Activated T-cell treated with anti-CD3 and anti-CD28 coated beads for 1 hour (primary cell): ENCODE data around the gene ACVRL1.

Experiments
- DNase-seq: peaks from one replicate; pipeline ENCODE4 v3.0.0-alpha.2; 2020; ENCODE audit warnings: low read depth

The ACVRL1 gene

DNA sequence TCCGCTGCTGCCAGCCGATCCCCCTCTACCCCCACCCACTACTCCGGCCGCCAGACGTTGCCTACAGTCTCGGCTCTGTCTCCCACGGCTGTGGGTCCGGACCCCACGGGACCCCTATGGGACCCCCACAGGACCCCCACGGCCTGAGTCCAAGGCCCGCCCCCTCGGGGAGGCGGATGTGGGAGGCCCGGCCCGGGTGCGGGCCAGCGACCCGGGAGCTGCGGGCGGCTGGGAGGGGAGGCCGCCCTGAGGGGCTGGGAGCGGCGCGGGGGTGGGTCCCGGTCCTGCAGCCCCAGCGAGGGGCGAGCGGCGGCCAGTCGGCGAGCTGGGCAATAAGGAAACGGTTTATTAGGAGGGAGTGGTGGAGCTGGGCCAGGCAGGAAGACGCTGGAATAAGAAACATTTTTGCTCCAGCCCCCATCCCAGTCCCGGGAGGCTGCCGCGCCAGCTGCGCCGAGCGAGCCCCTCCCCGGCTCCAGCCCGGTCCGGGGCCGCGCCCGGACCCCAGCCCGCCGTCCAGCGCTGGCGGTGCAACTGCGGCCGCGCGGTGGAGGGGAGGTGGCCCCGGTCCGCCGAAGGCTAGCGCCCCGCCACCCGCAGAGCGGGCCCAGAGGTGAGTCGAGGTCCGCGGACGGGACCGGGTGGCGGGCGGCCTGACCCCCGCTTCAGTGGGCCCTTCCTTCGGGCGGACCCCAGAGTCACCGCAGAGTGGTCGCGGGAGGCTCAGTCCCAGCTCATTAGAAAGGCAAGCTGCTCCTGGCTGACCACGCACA is at the start of gene ACVRL1:
TSS of gene ACVRL1 (plus strand) at position 422 of the 773 bp plus-strand sequence. CDS start 4,971 bp downstream, outside the sequence.
- no peak for DNase-seq

DNA sequence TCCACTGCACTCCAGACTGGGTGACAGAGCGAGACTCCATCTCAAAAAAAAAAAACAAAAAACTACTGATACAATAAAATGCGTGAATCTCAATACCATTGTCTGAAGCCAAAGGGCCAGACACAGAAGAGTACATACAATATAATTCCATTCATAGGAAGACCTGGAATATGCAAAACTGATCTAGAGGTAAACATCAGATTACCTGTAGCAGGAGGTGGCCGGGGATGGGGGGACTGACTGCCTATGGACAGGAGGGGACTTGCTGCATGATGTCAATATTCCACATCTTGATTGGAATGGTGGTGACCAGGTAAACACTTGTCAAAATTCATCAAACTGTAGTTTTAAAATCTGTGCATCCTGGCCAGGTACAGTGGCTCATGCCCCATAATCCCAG is 46.3 kb upstream of the ACVRL1 start:
- no peak for DNase-seq

DNA sequence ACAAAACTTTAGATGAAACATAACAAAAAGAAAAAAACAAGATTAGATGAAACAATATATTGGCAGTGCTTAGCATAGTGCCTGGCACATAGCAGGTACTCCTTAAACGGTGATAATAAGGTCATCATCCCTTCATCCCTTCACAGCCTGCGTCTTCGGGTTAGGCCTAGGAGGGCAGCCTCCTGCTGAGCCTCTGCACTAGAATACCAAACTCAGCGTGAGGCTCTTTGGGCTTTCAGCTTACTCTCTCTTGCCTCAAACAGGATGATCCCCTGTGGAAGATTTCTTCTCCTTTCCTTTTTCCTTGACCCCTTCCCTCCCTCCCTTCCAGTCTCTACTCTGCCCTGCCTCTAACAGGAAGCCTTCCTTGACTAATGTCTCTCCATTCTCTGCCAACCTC is 44.4 kb upstream of the ACVRL1 start:
- DNase-seq: no peak

DNA sequence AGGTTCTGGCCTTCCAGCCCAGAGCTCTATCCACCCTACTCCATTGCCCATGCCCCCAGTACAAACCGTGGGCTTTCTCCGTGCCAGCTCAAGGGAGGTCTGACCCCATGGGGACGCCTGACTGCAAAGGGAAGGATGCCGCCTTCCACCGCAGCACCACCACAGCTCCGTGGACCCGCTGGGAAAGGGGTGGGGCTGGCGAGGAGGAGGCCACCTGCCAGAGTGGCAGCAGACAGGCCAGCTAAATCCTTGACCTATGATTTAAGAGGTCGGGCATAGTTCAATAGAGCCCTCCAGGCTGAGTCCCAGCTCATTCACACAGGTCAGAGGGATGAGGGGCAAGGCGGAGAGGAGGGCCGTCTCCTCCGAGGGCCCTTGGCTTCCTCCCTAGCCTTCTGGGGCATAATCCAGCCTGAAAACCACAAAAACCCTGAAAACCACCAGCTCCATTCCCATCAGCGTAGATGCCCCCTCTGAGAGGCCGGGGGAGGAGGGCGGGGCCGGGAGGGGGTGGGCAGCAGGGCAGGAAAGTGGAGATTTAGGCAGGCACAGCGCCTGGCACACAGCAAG is 43.9 kb upstream of the ACVRL1 start:
- no peak for DNase-seq

DNA sequence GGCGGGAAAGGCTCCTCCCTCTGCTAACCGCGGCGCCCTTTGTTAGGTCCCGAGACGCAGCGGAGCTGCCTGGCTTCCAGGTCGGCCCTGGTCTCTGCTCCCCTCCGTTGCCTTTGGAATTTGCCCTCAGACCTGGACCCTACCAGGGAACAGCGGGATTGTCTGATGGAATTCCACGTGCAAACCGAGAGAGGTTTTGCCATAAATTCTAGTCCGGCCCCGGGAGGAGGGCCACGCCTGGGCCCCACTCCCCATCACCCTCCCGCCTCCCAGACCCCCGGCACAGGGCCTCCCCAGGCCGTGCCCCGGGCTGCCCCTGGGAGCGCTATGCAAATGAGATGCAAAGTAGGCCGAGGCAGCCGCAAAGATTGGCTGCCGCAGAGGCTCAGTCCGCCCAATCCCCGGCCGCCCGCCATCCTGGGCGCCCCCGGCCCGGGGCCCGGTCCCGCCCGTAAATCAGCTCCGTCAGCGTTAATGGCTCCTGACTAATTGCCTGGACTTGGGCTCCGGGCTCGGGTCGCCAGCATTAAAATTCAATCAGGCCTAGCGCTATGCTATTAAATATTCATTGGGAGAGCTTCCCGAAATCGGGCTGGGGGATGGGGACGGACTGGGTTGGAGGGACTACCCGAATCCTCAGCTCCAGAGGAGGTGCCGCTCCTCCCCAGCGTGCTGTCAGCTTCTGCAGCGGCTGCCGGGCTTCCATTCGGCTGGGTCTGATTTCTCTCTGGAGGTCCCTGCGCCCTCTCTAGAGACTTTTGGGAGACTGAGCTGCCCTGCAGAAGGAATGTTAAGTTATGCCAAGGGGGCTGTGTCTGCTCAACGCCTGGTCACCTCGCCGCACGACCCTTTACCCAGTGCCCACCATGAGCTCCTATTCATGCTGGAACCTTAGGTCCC is 43.1 kb upstream of the ACVRL1 start:
- no peak for DNase-seq

DNA sequence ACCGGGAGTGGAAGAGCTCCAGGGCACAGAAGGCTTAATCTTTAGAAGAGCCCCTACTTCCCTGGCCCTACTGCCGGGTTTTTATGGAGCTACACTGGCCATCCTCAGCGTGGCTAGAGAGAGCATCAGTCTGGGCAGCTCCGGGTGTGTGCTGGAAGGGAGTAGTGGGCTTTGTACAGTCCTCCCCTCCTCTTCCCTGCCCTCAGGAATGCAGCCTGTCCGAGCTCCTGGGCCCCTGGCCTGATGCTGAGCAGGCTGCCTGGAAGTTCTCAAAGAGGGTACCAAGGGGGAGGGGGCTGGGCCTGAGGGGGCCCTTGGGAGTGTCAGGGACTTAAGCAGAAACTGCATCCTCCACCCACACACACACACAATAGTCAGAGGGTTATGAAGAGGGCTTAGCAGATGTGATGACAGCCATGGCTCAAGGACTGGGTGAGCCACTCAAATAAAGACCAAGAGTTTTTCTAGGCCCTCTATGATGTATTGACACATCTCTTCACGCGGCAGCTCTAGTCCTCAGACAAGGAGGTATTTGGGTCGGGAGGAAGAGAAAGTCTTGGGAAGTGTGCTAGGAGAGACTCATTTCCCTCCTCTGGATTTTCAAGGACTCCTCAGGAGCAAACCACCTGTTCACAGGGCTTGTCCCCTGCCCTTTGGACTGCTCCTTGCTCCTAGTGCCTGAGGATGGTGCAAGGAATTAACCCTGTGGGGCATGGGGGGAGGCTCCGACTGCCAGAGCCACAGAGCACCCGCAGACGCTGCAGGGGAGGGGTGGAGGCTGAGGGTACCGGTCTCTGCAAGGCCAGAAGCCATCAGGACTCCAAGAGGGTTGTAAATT is 42.3 kb upstream of the ACVRL1 start:
- no peak for DNase-seq

DNA sequence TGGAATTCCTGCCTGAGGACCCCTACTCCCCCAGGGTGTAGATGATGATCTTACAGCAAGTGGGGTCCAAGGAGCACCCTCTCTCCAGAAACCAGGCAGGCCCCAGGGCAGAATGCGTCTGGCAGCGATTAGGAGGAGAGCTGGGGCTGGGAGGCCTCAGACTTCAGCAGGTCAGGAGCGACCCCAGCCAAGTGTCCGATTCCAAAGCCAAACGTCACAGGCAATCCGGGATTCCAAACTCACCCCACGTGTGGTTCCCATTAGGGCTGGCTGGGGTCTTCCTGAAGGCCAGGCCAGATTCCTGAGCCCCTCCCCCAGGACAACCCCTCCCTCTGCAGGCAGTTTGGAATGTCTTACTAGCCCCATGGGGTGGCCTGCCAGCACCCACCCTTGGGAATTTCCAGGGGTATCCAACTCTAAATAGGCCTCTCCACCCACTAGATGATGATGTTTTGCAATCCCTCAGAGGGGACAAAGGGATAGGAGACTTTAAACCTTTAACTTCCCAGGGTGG is 41.5 kb upstream of the ACVRL1 start:
- no peak for DNase-seq

DNA sequence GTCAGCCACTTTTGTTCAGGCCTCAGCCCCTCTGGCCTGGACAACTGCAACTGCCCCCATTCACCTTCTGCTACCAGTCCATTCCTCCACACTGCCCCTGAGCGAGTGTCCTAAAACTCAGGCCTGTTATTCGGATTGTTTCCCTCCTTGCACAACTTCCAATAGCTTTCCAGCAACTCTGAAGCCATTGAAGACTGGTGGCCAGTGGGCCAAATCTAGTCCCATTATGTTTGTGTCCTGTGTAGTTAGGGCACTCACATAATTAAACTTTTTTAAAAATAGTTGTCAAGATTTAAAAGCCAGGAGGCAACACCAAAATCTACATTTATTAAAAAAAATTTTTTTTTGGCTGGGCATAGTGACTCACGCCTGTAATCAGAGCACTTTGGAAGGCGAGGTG is 41.0 kb upstream of the ACVRL1 start:
- DNase-seq: no peak

DNA sequence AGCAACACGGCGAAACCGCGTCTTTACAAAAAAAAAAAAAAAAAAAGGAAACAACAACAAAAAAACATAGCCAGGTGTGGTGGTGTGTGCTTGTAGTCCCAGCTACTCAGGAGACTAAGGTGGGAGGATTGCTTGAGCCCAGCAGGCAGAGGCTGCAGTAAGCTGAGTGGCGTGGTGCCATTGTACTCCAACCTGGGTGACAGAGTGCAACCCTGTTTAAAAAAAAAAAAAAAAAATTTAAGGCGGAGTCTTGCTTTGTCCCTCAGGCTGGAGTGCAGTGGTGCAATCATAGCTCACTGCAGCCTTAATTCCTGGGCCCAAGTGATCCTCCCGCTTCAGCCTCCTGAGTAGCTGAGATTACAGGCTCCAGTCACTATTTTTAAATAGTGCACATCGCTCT is 40.5 kb upstream of the ACVRL1 start:
- DNase-seq: no peak

DNA sequence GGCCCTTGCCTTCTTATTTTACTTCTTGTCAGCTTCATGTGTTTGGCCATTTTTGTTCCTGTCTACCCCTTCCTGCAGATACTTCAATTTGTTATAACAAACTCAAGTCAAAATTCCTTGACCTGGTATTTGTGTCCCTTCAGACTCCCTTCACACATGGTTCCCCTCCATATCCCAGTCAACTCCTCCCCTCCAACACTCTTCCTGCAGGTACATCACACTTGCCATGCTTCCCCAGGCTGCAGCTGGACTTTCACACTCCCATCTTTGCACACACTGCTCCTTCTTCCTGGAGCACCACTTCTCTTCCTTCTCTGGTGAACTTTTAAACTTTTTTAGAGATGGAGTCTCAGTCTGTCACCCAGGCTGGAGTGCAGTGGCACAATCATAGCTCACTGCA is 39.9 kb upstream of the ACVRL1 start:
- DNase-seq: no peak

DNA sequence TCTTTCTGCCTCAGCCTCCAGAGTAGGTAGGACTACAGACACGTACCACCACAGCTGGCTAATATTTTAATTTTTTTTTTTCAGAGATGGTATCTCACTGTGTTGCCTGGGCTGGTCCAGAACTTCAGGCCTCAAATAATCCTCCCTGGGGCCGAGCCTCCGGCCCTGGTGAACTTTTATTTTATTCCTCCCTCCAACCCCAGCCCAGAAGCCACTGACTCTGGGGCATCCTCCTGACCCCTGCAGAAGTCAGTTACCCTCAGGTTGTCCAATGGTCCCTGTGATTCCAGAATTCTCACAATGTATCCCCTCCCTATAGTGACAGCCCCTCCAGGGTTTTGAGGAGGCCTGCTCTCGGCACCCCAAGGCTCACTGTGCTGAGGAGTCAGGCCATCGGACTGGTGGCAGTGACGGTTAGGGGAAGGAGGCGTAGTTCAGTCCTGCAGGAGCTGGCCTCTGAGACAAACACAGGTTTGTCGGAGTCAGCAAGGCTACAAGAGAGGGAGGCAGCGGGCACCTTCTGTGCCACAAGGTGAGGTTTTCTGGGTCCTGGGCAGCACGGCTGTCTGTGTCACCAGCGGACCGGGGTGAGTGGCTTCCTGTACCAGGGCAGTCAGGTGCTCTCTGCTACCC is 39.4 kb upstream of the ACVRL1 start:
- DNase-seq: no peak

DNA sequence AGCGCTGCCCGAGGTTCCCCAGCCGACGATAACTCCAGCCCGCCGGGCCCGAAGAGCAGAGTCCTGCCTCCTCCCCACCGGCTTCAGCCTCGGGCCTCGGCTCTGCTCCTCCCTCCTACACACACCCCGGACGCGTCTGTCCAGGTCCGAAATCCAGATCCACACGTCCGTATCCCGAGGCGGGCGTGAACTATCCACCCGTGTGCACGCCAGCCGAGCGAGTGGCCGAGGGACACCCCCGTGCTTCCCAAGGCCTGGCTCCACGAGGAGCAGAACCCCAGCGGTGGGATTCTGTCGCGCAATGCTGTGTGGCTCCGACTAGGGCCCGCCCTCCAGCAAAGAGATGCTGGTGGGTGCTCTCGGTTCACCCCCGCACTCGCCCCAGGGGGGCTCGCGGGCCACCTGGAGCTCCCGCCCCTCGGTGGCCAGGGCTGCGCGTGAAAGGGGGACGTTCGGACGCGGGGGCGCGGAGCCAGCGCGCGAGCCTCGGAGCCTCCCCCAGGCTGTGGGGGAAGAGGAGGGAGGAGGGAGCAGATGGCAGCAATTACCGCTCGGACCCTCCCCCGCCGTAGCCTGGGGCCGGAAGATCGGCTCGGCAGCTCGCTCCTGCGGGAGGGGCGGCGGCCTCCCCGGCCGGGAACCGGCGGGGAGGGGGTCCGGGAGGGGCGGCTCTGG is 38.3 kb upstream of the ACVRL1 start:
- DNase-seq: no peak

DNA sequence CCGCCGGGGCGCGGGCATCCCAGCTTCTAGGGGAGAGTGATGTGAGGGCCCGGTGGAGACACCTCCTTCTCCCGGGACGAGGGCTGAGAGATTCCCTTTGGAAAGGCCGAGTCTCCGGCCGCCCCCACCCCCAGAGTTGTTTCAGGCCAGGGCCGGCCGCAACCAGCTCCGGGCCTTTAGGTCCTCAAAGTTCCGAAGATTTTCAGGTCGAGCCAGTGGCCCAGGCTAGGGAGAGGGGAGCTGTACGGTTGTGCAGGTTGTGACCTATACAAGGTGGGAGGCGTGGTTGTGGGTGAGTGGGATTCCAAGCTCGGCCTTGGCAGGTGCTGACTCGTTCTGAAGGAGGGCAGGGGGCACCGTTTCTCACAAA is 37.8 kb upstream of the ACVRL1 start:
- DNase-seq: no peak

DNA sequence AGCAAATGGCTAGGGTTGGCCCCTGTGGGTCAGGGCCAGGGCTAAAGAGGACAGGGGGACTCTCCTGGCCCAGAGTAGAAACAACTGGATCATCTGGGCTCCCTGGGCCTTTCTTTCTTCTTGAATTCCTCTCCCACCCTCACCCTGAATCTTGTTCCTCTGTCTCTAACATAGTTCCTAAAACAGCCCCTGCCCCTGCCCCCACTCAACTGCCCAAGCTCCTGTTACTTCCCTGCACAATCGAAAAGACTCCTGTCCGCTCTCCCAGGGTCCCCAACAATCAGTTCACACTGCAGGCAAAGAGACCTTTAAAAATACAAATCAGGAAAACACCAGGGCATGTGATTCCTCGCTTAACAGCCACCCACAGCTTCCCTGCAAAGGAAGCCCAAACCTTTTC is 37.4 kb upstream of the ACVRL1 start:
- no peak for DNase-seq

DNA sequence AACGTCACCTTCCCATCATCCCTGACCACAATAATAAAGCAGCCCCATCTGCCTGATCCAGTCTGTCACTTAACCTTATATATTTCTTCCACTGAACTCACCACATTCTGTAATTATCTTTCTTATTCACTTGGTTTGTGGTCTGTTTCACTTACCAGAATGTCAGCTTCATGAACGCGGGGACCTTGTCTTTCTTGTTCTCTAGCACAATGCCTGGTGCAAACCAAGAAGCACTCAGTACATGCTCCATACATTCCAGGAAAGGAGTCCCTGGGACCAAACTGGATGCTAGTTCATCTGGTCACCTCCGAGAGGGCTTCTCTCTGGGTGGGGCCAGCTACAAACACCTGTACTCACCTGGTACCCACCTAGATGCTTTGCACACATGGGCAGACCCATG is 36.8 kb upstream of the ACVRL1 start:
- DNase-seq: no peak

DNA sequence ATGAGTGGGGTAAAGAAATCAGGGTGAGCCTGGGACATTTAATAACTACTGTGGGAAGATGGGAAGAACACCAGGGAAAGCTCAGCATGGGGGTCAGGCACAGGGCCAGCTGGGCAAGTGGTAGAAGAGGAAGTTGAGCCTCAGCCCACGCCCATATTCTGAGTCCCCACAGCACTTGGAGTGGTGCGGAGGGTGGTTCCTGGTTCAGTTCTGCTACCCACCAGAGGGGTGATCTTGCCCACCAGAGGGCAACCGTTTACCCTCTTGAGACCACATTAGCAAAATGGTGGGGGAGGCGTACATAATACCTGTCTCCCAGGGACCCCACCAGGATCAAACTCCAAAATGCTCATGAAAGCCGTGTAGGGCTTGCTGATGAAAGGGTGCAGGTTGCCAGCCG is 36.2 kb upstream of the ACVRL1 start:
- DNase-seq: no peak

DNA sequence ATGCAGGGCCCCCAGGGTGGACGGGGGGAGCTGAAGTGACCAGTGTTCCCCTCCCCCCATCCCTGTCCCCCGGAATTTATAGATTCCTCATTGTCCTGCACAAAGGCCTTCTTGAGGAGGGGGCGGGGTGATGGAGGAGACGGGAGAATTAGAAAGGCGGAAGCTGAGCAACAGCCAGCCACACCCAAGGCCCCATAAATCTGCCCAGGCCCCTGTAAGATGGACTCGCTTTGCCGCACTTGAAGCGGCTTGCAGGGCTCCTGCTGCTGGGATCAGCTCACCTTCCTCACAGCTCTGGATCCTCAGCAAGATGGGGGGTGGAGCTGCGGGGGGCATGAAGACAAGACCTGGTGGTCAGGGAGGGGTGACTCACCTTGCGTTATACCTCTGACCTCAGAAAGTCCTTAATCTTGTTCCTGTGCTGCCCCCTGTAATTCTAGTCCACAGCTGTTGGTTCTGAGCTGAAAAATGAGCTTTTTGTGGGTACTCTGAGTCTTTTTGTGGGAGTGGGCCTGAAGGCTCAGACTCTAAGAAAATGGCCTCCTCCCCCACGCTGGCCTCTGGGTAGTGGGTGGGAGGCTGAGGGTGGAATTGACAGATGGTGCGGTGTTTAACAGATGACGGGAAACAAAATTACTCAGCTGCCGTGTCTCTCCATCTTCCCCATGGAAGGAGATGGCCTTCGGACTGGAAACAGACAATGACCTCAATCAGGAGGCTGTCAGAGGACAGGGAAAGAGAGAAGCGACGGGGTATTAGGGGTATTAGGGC is 35.2 kb upstream of the ACVRL1 start:
- DNase-seq: no peak

DNA sequence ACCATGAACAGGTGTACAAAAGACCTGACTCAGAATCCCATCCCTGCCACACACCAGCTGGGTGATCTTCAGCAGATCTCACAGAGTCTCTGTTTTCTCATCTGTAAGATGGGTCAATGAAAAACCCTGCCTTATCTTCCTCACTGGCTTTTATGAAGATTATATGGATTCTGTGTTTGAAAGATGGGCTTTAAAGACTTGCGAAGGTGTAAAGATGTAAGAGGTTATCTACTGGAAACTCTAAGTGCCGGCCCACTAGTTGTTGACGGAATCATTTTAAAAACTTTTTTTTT is 34.7 kb upstream of the ACVRL1 start:
- DNase-seq: no peak

DNA sequence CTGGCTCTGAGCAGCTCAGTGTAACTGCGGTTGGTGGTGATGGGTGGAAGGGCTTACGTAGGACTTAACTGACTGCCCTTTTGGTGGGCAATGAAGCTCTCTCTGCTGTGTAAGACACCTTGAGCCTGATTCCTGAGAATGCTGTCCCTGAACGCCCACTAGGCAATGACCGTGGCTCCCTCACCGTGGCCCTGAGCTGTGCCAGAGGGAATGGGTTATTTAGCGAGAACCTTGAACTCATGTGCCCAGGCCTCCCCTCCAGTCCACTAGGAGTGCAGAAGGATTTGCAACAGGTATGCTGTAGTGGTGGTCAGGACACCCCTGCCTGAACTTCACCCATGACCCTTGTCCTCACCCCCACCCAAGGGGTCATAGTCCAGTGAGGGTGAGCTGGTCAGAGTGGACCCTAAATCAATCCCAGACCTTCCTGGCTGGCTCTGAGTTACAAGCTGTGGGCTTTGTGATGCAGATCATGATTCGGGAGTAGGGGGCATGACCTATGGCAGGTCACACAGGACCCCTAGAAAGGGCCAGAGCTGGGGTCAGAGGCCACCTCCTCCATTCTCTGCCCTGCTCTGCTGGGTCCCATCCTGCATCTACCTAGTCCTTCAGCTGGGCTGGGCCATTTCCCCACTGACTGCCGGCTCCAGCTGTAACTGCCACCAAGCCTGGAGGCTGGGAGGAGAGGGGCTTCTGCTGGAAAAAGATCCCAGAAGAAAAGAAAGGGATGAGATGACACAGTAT is 33.9 kb upstream of the ACVRL1 start:
- no peak for DNase-seq

DNA sequence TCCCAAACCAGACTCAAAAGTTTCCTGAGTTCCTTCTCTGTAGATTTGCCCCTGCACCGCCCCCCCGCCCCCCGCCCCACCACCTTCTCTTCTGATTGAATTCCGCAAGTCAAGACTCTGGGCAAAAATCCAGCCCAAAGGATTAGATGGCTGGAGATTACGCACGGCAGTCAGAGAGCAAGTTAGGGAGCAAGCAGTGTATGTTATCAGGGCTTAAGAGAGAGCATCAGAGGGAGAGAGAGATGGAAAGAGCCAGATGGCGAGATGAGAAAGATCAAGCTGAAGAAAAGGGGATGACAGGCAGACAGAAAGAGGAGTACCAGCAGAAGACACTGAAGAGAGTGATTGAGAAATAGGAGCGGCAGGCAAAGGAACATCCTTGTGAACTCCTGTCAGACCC is 33.3 kb upstream of the ACVRL1 start:
- DNase-seq: no peak
